Stimulated activated CD8-positive, alpha-beta memory T cell treated with anti-CD3 and anti-CD28 coated beads, Interleukin-7, amount 100 ng/mL, for 24 hours (primary cell): ENCODE data around the gene POLG.

ENCODE experiments used
- DNase-seq: peaks from one replicate; pipeline ENCODE4 v3.0.0-alpha.2; 2020; ENCODE audit warnings: low read depth

POLG gene

DNA sequence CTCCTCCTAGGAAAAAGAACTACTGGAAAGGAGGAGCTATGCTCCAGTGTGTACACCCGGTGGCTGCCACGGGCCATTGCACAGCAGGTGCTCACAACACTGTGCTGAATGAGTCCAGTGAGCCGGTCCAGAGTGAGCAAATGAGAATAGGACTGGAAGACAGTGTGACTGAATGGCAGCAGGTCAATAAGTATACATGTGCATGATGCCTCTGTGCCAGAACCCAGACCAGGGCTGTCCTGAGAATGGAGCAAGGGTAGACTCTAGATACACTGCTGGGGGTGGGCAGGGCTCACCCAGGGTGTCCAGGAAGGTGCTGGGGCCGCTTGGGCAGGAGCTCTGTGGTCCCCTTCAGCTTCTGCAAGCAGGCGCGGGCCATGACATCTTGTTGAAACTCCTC is 8.3 kb downstream of the POLG start:
- DNase-seq, result no peak

DNA sequence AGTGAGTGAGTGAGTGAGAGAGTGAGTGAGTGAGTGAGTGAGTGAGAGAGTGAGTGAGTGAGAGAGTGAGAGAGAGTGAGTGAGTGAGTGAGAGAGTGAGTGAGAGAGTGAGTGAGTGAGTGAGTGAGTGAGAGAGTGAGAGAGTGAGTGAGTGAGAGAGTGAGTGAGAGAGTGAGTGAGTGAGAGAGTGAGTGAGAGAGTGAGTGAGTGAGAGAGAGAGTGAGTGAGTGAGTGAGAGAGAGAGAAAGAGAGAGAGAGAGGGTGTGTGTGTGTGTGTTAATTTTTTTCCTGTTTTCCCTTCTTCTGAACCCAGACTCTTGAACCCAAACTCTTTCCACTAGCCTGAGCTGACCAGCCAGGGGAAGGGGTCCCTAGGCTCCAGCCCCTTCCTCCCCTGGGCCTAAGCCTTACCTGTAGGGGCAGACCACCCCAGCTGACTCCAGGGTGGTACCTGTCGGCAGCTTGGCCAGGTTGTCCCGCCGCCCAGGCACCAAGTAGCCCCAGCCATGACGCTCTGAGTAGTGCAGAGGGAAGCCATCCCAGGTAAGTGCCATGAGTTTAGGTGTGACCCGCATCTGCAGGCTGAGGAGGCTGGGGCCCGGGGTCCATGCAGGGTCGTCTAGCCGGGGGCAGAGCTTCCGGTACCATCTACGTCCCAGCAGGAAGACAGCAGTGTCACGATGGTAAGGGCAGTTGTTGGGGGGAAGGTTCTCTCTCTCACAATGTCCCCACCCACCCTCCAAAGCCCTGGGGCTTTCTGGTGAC is 9.4 kb downstream of the POLG start:
- no peak for DNase-seq

DNA sequence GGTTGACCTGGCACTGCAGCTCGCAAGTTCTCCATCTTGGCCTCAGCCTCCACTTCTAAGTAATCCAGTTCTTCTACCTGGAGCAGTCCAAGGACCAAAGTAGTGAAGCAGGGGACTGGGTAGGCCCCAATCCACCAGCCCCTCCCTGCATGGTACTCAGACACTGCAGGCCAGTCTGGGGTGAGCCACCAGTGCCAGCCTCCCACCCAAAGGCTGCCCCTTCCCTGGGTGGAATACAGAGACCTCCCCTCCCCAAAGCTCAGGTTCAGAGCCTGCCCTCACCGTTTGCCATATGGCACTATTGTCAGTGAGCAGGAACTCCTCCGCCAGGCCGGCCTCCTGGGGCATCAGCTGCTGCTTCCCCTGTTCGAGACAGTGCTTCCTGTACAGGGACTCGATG is 10.8 kb downstream of the POLG start:
- DNase-seq, result no peak

DNA sequence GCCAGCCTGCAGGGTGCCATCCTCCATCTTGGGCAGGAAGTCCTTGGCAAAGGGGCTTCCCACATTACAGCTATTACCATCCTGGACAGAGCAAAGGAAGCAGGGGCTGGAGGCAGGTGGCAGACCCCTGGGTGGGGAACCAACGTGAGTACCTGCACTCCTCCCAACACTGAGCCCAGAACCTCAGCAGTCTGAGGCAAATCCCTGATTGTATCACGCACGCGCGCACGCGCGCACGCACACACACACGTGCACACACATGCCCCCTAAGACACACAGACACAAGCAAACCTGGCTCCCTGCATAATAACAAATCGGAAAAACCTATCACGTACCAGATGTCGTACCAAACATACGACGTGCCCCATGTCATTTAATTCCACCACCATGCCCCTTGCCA is 11.8 kb downstream of the POLG start:
- no peak for DNase-seq

DNA sequence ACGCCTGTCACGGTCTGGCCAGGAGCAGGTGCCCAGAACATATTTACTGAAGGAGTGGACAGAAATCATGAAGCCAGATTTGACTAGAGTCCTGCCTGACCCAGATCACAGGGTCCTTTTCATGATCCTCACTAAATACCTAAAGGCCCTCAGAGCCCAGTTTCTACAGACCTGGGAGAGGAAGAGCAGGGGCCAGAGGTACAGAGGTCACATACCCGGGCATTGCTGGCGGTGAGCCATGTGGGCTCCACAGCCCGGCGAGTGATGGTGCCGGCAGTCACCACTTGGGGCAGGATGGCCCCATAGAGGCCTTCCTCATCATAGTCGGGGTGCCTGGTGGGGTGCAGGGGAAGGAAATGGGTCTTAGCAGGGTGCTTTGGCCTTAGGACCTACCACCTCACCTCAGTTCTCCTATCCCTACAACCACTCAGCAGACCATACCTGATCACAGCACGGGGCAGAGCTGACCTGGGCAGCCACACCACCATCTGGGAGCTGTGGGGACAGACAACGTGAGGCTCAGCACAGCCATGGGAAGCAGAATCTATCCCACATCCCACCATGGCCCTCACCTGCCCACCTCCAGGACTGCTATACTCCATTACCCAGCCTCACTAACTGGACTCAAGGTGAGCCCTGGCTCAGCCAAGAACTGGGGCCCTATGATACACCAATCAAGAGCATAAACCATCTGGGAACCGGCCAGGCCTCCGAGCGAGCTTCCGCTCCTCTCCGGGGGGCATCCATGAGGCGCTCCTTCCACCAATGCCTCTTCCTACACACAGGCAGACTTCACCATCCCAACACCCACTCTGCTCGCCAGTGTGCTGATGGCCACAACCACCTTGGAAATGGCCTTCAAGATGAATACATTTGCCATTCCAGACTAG is 12.9 kb downstream of the POLG start:
- DNase-seq, result no peak

DNA sequence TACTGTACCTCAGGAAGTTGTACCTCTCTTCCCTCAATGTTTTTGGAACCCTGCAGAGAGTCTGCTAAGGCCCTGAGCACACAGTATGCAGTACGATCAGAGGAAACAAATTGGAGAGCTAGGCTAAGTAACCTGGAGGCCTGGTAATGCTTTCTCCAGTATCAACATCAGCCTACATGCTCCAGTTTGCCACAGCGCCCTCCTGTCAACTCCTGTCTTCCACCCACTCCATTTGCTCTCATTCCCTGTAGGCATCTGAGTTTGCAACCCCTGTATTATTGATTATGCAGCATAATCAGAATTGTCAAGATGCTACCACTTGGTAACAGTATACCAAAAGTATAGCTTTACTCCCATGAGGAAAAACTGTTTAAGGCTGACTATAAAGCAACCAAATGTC is 14.4 kb downstream of the POLG start:
- DNase-seq, result no peak

DNA sequence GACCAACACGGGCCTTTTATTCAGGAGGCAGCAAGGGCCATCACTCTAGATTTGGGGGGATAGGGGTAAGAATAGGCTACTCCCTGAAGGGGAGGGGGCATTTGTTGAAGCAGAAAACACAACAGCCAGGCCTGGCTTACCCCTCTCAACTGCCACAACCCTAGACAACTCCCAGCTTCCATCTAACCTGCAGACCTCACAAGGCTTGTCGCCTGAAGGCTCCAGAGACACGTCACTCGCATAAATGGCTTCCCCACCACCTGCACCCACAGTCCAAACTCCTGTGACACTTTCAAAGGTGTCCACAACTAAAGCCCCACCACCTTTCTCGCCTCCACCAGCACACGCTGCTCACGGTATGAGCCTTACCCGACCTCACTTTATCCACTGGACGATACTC is 14.9 kb downstream of the POLG start:
- no peak for DNase-seq

DNA sequence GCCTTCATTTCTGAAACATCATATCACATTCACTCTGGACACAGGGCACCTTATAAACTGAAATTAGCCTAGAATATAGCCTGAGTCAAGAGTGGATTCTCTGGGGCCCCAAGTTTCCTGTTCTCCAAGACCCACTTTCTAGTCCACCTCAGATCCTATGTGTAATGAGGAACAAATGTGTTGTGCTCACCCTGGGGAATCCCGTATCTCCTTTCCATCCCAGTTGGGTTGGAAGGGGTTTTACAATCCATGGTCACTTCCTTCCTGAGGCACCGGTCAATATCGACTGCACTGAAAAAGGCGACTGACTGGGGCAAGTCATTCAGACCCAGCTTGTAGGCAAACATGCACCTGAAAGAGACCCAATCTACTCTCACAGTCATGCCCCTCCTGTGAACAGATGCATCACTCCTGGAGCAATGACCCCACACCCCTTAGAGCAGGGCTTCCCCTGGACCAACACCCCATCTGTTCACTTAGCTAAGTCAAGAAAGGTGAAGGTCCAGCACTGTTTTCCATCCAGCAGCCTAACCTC is 17.4 kb downstream of the POLG start:
- no peak for DNase-seq

DNA sequence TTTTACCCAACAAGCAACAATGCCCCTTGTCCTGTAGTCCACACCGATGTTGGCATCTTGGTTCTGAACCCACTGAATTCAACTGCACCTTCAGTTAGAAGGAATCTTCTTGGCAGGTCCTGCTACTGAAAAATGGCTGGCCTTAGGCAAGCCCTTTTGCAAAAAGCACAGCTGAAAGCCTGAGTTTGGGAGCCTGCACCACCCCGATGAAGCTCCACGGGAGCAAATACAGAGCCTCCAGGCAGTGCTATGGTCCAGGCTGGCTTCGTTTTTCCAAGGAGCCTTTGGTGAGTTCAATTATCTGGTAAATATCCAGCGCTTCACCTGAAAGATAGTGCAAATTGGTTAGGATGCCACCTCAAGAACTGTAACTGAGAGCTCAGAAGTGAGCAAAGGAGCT is 18.1 kb downstream of the POLG start:
- DNase-seq, result no peak

DNA sequence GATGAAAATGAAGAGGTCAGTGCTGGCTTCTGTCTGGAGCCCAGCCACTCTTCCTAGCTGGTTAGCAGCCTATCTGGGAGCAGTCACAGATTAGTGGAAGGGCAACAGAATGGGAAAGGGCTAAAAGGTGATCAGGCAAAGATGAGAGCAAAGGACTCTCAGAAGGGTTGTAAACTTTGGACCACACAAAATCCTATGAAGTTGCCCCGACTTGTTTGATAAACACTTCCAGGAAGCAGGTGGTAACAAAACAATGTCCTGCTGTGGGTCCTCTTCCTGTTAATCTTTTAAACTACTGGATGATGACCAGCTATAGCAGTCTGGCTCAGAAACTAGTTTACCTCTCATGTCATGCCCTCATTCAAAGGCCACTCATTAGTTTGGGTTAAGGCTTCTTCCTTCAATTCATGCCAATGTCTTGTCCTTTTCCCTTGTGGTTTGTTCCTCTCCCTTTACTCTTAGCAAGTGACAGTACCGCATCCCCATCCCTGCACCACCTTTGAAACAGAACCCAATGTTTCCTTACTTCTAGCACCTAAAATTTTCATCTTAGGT is 19.2 kb downstream of the POLG start:
- DNase-seq, result no peak

DNA sequence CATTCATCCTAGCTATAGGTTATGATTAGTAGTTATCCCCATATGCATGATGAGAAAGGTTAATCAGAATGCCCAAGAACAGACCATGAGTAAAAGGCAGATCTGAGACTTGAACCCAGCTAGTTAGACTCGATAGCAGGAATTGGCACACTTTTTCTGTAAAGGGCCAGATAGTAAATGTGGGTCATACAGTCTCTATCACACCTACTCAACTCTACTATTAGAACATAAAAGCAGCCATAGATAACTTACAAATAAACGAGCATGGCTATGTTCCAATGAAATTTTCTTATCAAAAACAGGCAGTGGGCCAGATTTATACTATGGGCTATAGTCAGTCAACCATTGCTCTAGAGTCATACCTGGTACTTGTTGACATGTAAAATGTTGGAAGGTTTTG is 24.6 kb downstream of the POLG start:
- no peak for DNase-seq

DNA sequence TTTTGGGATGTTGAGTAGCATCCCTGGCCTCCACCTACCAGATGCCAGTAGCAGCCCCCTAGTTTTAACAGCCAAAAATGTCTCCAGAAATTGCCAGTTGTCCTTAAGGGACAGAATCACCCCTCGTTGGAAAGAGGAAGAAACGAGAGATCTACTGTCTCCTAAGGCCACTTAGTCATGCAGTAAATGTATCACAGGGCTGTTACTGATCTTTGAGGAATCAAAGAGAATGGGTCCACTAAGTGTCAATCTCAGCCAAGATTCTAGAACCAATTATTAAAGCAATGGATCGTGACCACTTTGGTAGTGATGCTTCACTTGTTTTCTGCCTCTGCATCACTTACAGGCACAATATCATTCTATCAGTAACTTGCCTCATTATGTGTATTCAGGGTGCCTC is 26.4 kb downstream of the POLG start:
- DNase-seq, result no peak

DNA sequence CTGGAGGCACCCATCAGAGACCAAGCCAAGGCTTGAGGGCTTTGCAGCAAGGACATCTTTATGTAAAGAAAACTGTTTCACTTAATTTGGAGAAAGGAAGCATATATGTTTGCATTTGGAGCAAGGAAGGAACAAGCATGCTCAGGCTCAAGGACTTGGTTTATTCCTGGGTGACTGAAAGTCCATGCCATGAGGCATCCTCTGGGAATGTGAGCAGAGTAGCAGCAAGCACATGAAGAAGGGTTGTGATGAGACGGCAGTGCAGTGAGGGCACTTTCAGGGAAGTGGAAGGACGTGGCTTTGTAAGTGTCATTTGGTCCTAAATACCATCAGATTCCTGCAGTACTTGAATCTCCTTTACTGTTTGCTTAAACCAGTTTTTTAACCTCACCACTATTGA is 26.8 kb downstream of the POLG start:
- DNase-seq, result no peak

DNA sequence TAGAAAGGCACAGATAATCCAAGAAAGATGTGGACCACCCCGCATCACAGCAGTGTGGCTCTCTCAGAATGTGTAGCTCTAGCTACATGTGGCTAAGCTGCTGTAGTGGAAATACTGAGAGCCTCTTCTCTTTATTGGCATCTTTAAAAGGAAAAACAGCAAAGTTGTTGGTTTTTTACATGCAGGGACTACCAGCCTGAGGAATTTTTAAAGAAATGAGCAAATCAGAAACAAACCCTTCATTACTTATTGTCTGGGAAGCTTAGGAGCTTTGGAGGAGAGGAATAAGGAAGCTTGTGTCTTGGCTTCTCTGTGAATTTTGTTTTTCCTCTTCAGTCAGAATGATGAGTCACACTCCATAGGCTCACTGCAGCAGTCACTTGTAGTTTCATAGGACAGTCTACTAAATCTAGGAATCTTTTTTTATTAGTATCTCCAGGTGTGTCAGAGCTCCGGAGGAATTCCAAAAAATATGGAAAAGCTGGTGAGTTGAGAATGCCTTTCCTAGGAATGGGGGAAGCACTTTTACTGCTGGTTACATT is 27.5 kb downstream of the POLG start:
- DNase-seq, result no peak

DNA sequence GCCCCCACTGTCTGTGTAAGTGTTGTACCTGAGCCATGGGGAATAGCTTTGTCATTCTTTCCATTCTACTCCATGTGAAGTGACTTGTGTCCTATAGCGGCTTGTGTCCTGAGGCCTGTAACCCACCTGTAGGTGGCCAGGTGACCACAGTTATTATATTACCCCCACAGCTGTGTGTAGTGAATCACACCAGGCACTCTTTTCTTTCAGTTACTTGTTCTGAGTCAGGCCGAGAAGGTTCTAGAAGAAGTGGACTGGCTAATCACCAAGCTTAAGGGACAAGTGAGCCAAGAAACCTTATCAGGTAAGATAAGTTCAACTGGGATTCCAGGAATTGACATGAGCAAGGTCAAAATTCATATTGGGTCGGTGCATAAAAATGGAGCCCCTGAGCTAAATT is 29.2 kb downstream of the POLG start:
- DNase-seq, result no peak

DNA sequence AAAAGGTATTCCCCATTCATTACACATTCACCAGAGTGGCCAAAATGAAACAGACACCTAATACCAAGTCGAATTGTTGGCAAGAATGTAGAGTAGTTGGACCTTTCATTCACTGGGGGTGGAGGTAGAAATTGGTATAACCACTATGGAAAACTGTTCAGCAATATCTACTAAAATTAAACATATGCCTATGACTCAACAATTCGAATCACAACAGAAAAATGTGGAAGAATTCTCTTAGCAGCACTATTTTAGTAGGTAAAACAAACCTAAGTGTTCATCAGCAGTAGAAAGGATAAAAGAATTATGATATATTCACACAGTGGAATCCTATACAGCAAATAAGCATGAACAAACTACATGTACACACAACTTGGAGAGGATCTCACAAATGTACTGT is 30.6 kb downstream of the POLG start:
- DNase-seq, result no peak

DNA sequence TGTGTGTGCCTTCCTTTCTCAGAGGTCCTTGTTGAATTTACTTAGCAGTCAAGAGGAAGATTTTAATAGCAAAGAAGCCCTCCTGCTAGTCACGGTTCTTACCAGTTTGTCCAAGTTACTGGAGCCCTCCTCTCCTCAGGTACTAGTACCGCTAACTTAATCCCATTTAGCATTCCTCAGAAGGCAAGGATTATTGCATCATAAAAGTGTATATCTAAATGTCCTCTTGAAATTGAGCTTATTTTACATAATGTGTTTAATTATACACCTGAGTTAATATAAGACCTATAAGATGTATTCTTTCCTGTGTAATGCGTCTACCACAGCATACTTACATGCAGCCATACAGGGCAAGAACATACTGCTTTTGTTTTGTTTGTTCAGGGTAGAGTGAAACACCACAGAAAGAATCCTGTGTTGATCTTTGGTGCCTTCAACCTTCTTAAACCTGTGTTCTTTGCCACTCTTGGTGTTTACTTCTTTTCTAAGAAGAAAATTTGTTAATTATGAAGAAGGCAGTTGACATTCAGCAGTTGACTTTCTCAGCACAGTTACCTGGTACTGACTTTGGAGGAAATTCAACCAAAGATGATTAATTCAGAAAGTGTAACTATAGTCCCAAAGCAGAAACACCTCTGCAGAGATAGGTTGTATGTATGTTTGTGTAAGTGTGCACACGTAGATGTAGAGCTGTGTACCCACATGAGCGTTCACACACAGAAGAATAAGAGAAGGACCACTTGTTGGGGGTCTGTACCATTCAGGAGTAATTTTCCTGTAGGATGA is 33.1 kb downstream of the POLG start:
- no peak for DNase-seq

DNA sequence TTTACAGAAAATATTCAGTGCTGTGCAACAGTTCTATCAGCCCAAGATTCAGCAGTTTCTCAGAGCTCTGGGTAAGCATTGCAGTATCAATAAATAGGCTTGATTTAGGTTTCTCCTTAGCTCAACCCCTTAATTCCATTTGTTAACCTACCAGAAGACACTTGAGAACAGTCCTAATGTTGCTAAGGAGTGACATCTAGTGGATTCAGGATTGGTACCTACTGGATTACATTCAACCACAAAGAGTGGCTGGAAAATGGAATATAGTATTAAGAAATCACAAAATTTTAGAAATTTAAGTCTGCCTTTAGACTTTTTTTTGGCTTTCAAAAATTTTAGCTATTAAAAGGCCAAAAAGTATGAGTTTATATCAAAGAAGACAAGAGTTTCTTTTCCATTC is 34.7 kb downstream of the POLG start:
- DNase-seq, result no peak

DNA sequence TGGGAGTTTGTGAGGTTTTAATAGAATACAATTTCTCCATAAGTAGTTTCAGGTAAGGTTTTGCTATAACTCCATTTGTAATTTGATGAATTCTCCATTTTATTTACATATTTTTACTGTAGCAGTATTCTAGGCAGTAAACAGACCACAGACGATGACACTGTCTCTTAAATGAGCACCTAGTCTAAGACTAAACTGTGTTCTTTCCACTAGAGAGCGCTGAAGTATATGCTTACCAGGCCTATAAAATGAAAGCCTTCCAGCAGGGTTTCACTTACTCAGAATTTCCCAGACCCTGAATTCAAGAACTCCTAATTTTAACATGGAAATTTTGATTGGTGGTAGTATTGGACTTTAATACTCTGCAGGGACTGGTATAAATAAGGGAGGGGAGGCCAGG is 41.6 kb downstream of the POLG start:
- DNase-seq, result no peak

DNA sequence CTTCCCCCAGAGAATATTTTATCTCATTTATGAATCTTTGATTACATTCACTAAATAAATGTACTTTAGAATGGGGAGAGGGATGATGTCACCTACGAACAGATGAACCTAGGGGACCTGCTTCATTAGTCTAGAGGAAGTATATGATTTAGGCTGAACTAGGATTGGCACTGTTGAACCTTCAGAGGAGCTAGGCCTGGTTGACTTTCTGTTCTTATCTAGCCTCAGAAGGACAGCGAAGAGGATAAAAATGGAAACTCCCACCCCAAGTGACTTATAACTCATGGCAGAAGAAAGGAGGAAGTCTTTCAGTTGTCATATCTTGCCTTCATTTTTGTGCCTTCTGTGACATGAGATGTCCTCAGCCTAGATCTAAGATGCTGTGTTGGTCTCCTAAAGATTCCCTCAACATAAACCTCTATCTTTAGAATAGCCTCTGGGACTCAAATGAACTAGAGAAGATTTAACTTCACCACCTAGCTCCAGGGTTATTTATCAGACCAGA is 42.6 kb downstream of the POLG start:
- DNase-seq, result no peak

DNA sequence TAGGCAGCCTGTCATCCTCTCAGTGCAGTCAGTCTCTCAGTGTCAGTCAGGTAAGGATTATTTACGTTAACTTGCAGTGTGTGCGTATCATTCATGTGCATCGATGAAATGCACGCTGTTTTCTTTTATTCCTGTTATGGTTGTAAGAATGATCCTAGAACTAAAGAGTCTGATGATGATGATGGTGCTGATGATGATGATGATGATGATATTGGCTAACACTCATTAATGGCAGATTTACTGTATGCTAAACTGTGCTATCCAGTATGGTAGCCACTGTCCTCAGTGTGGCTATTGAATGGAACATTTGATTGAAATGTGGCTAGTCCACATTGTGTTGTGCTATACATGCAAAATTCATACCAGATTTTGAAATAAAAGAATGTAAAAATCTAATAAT is 51.4 kb downstream of the POLG start:
- no peak for DNase-seq

DNA sequence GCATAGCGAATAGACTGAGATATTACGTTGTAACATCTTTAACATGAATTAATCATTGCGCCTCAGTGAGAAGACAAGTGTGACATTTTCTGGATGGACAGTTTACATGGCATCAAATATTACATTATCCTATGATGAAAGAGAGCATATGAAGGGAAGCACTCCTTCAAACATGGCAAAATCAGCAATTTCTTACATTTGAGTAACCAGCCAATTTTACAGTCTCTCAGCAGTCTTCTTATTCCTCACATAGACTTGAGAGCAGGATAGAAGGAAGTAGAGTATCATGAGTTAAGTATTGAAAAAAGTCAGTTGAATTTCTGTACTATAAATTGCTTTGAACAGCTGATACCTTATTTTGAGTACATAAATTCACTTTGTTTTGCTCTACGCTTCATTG is 52.0 kb downstream of the POLG start:
- DNase-seq, result no peak
